ENCODE measurements around the gene C11orf21.
"Not testable (repeated sequence)": the region's sequence is repeated elsewhere in the genome, so short reads cannot be mapped to it uniquely, and the experiment has no call there.

C11orf21 gene

GRCh38 chr11:2301631-2302305 is at the start of gene C11orf21, which contains the start of gene TSPAN32:
Gene C11orf21 (minus strand): TSS chr11:2301918. CDS start chr11:2301808, 110 bp downstream.
Gene TSPAN32 (plus strand): TSS chr11:2302013. CDS start chr11:2302150, 137 bp downstream.
- no peaks in the 10 kb centered on the region for H3K9me3 ChIP-seq (ENCODE audit: low read length)
- peaks cover 46% of the 10 kb centered on the region for H3K4me1 ChIP-seq (ENCODE audit: insufficient read depth, low read length)
- peak within 1 kb of the TSS in 1 of 2 donors; percentile 42 for H3K4me3 ChIP-seq (ENCODE audit: low read depth in 1 of 2, low read length in 2 of 2)
- H3K9ac ChIP-seq (ENCODE audit: low read length): peak within 1 kb of the TSS; percentile 27
- H3K27ac ChIP-seq (ENCODE audit: low read depth, low read length): peak within 1 kb of the TSS; percentile 57
- H3K27me3 ChIP-seq (ENCODE audit: control insufficient read depth in 1 of 2, insufficient read depth in 2 of 2, low read length in 2 of 2): no peaks in the 10 kb centered on the region
- no peaks in the 10 kb centered on the region for H3K36me3 ChIP-seq (ENCODE audit: insufficient read depth, low read length)

- no peak overlapping the region for H3K9ac ChIP-seq (ENCODE audit: low read length)
- H3K4me3 ChIP-seq (ENCODE audit: low read depth in 1 of 2, low read length in 2 of 2): no peak overlapping the region
- H3K9me3 ChIP-seq (ENCODE audit: low read length): no peaks in the 10 kb centered on the region
- H3K36me3 ChIP-seq (ENCODE audit: insufficient read depth, low read length): no peaks in the 10 kb centered on the region
- no peaks in the 10 kb centered on the region for H3K4me1 ChIP-seq (ENCODE audit: insufficient read depth, low read length)
- no peaks in the 10 kb centered on the region for H3K27me3 ChIP-seq (ENCODE audit: control insufficient read depth in 1 of 2, insufficient read depth in 2 of 2, low read length in 2 of 2)
- no peak overlapping the region for H3K27ac ChIP-seq (ENCODE audit: low read depth, low read length)
Observed at GRCh38 chr11:2348986-2349385, 47.3 kb upstream of the C11orf21 start.

- no peaks in the 10 kb centered on the region for H3K36me3 ChIP-seq (ENCODE audit: insufficient read depth, low read length)
- H3K4me3 ChIP-seq (ENCODE audit: low read depth in 1 of 2, low read length in 2 of 2): no peak overlapping the region
- no peak overlapping the region for H3K27ac ChIP-seq (ENCODE audit: low read depth, low read length)
- no peaks in the 10 kb centered on the region for H3K9me3 ChIP-seq (ENCODE audit: low read length)
- no peaks in the 10 kb centered on the region for H3K4me1 ChIP-seq (ENCODE audit: insufficient read depth, low read length)
- H3K9ac ChIP-seq (ENCODE audit: low read length): no peak overlapping the region
- no peaks in the 10 kb centered on the region for H3K27me3 ChIP-seq (ENCODE audit: control insufficient read depth in 1 of 2, insufficient read depth in 2 of 2, low read length in 2 of 2)
Observed at GRCh38 chr11:2347308-2347830, 45.7 kb upstream of the C11orf21 start.

- H3K27me3 ChIP-seq (ENCODE audit: control insufficient read depth in 1 of 2, insufficient read depth in 2 of 2, low read length in 2 of 2): no peaks in the 10 kb centered on the region
- H3K9ac ChIP-seq (ENCODE audit: low read length): no peak overlapping the region
- H3K36me3 ChIP-seq (ENCODE audit: insufficient read depth, low read length): no peaks in the 10 kb centered on the region
- no peaks in the 10 kb centered on the region for H3K4me1 ChIP-seq (ENCODE audit: insufficient read depth, low read length)
- H3K9me3 ChIP-seq (ENCODE audit: low read length): no peaks in the 10 kb centered on the region
- H3K4me3 ChIP-seq (ENCODE audit: low read depth in 1 of 2, low read length in 2 of 2): no peak overlapping the region
- H3K27ac ChIP-seq (ENCODE audit: low read depth, low read length): no peak overlapping the region
Observed at GRCh38 chr11:2346586-2347307, 45.0 kb upstream of the C11orf21 start.

- Histone ChIP-seq H3K27ac (ENCODE audit: low read depth, low read length) (no peak overlapping the region), H3K4me1 (ENCODE audit: insufficient read depth, low read length) (no peaks in the 10 kb centered on the region), H3K9ac (ENCODE audit: low read length) (no peak overlapping the region), H3K36me3 (ENCODE audit: insufficient read depth, low read length) (no peaks in the 10 kb centered on the region), H3K27me3 (ENCODE audit: control insufficient read depth in 1 of 2, insufficient read depth in 2 of 2, low read length in 2 of 2) (no peaks in the 10 kb centered on the region), H3K4me3 (ENCODE audit: low read depth in 1 of 2, low read length in 2 of 2) (no peak overlapping the region), H3K9me3 (ENCODE audit: low read length) (no peaks in the 10 kb centered on the region)
Observed at GRCh38 chr11:2346014-2346413, 44.3 kb upstream of the C11orf21 start.

- Histone ChIP-seq H3K27ac (ENCODE audit: low read depth, low read length) (no peak overlapping the region), H3K4me3 (ENCODE audit: low read depth in 1 of 2, low read length in 2 of 2) (no peak overlapping the region), H3K9me3 (ENCODE audit: low read length) (no peaks in the 10 kb centered on the region), H3K36me3 (ENCODE audit: insufficient read depth, low read length) (no peaks in the 10 kb centered on the region), H3K9ac (ENCODE audit: low read length) (no peak overlapping the region), H3K4me1 (ENCODE audit: insufficient read depth, low read length) (no peaks in the 10 kb centered on the region), H3K27me3 (ENCODE audit: control insufficient read depth in 1 of 2, insufficient read depth in 2 of 2, low read length in 2 of 2) (no peaks in the 10 kb centered on the region)
Observed at GRCh38 chr11:2345050-2345449, 43.3 kb upstream of the C11orf21 start.

GRCh38 chr11:2343502-2343901 is 41.8 kb upstream of the C11orf21 start:
- Histone ChIP-seq H3K9ac (ENCODE audit: low read length) (no peak overlapping the region), H3K27me3 (ENCODE audit: control insufficient read depth in 1 of 2, insufficient read depth in 2 of 2, low read length in 2 of 2) (no peaks in the 10 kb centered on the region), H3K4me3 (ENCODE audit: low read depth in 1 of 2, low read length in 2 of 2) (no peak overlapping the region), H3K4me1 (ENCODE audit: insufficient read depth, low read length) (no peaks in the 10 kb centered on the region), H3K9me3 (ENCODE audit: low read length) (no peaks in the 10 kb centered on the region), H3K27ac (ENCODE audit: low read depth, low read length) (no peak overlapping the region), H3K36me3 (ENCODE audit: insufficient read depth, low read length) (no peaks in the 10 kb centered on the region)

GRCh38 chr11:2342981-2343380 is 41.3 kb upstream of the C11orf21 start:
- H3K27ac ChIP-seq (ENCODE audit: low read depth, low read length): no peak overlapping the region
- no peaks in the 10 kb centered on the region for H3K9me3 ChIP-seq (ENCODE audit: low read length)
- no peaks in the 10 kb centered on the region for H3K36me3 ChIP-seq (ENCODE audit: insufficient read depth, low read length)
- no peak overlapping the region for H3K9ac ChIP-seq (ENCODE audit: low read length)
- H3K4me1 ChIP-seq (ENCODE audit: insufficient read depth, low read length): no peaks in the 10 kb centered on the region
- H3K4me3 ChIP-seq (ENCODE audit: low read depth in 1 of 2, low read length in 2 of 2): no peak overlapping the region
- H3K27me3 ChIP-seq (ENCODE audit: control insufficient read depth in 1 of 2, insufficient read depth in 2 of 2, low read length in 2 of 2): no peaks in the 10 kb centered on the region

GRCh38 chr11:2342557-2342956 is 40.8 kb upstream of the C11orf21 start:
- H3K9ac ChIP-seq (ENCODE audit: low read length): no peak overlapping the region
- no peaks in the 10 kb centered on the region for H3K4me1 ChIP-seq (ENCODE audit: insufficient read depth, low read length)
- no peak overlapping the region for H3K4me3 ChIP-seq (ENCODE audit: low read depth in 1 of 2, low read length in 2 of 2)
- no peak overlapping the region for H3K27ac ChIP-seq (ENCODE audit: low read depth, low read length)
- no peaks in the 10 kb centered on the region for H3K36me3 ChIP-seq (ENCODE audit: insufficient read depth, low read length)
- H3K27me3 ChIP-seq (ENCODE audit: control insufficient read depth in 1 of 2, insufficient read depth in 2 of 2, low read length in 2 of 2): no peaks in the 10 kb centered on the region
- H3K9me3 ChIP-seq (ENCODE audit: low read length): no peaks in the 10 kb centered on the region

- not testable (repeated sequence) for H3K27ac ChIP-seq (ENCODE audit: low read depth, low read length); H3K4me1 ChIP-seq (ENCODE audit: insufficient read depth, low read length); H3K9me3 ChIP-seq (ENCODE audit: low read length); H3K36me3 ChIP-seq (ENCODE audit: insufficient read depth, low read length); H3K27me3 ChIP-seq (ENCODE audit: control insufficient read depth in 1 of 2, insufficient read depth in 2 of 2, low read length in 2 of 2); H3K4me3 ChIP-seq (ENCODE audit: low read depth in 1 of 2, low read length in 2 of 2); H3K9ac ChIP-seq (ENCODE audit: low read length)
Observed at GRCh38 chr11:2338760-2339159, 37.0 kb upstream of the C11orf21 start.

- H3K4me1 ChIP-seq (ENCODE audit: insufficient read depth, low read length); H3K27me3 ChIP-seq (ENCODE audit: control insufficient read depth in 1 of 2, insufficient read depth in 2 of 2, low read length in 2 of 2); H3K9ac ChIP-seq (ENCODE audit: low read length); H3K27ac ChIP-seq (ENCODE audit: low read depth, low read length); H3K9me3 ChIP-seq (ENCODE audit: low read length); H3K4me3 ChIP-seq (ENCODE audit: low read depth in 1 of 2, low read length in 2 of 2); H3K36me3 ChIP-seq (ENCODE audit: insufficient read depth, low read length): not testable (repeated sequence)
Observed at GRCh38 chr11:2335286-2335685, 33.6 kb upstream of the C11orf21 start.
